ENCODE measurements around the gene CEPT1.

GRCh38 chr1:111214074-111214801 lies 74.2 kb downstream of the CEPT1 start:
- TF ChIP-seq CTCF (IDR thresholded peaks at IDR 0.05) (no peak), POLR2A (IDR thresholded peaks at IDR 0.05) (no peak)
